T-helper 2 cell treated with Interferon-gamma antibody and Interleukin-4, amounts not matched to agents 5 μg/mL and 100 μg/mL, for 36 hours (primary cell): ENCODE data around the gene GAGE12D.
A peak's percentile ranks its signal among the peaks of the same experiment; 100 is the strongest.
"Not testable (repeated sequence)": the region's sequence is repeated elsewhere in the genome, so short reads cannot be mapped to it uniquely, and the experiment has no call there.

Experiments used
- DNase-seq: peaks from one replicate; pipeline ENCODE4 v3.0.0; 2021; ENCODE audit warnings: low spot score
- H3K27ac Mint-ChIP-seq: one replicate; pipeline ENCODE4 v1.8.0; 2021; ENCODE audit warnings: mild to moderate bottlenecking, mixed read lengths
- H3K27me3 Mint-ChIP-seq: one replicate; pipeline ENCODE4 v1.8.0; 2021; ENCODE audit warnings: low read depth, mixed read lengths
- H3K36me3 Mint-ChIP-seq: one replicate; pipeline ENCODE4 v1.8.0; 2021; ENCODE audit warnings: low read depth, mixed read lengths
- H3K4me1 Mint-ChIP-seq: one replicate; pipeline ENCODE4 v1.8.0; 2021; ENCODE audit warnings: low read depth, mixed read lengths
- H3K4me3 Mint-ChIP-seq: one replicate; pipeline ENCODE4 v1.8.0; 2022; ENCODE audit warnings: mild to moderate bottlenecking, moderate library complexity, mixed read lengths
- H3K9me3 Mint-ChIP-seq: one replicate; pipeline ENCODE4 v1.8.0; 2021; ENCODE audit warnings: mixed read lengths

The GAGE12D gene, protein sequence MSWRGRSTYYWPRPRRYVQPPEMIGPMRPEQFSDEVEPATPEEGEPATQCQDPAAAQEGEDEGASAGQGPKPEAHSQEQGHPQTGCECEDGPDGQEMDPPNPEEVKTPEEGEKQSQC

DNA sequence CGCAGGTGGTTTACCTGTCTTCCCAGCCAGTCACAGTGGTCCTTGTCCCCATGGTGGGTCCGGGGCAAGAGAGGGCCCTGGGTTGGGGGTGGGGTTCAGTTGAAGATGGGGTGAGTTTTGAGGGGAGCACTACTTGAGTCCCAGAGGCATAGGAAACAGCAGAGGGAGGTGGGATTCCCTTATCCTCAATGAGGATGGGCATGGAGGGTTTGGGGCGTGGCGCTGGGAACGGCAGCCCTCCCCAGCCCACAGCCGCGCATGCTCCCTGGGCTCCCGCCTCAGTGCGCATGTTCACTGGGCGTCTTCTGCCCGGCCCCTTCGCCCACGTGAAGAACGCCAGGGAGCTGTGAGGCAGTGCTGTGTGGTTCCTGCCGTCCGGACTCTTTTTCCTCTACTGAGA is at the start of gene GAGE12D:
TSS of gene GAGE12D (plus strand) at position 301 of the 400 bp plus-strand sequence. CDS start 1,155 bp downstream, outside the sequence.
- H3K36me3 Mint-ChIP-seq, H3K27ac Mint-ChIP-seq, H3K4me3 Mint-ChIP-seq, H3K27me3 Mint-ChIP-seq, DNase-seq, H3K9me3 Mint-ChIP-seq, H3K4me1 Mint-ChIP-seq: not testable (repeated sequence)

DNA sequence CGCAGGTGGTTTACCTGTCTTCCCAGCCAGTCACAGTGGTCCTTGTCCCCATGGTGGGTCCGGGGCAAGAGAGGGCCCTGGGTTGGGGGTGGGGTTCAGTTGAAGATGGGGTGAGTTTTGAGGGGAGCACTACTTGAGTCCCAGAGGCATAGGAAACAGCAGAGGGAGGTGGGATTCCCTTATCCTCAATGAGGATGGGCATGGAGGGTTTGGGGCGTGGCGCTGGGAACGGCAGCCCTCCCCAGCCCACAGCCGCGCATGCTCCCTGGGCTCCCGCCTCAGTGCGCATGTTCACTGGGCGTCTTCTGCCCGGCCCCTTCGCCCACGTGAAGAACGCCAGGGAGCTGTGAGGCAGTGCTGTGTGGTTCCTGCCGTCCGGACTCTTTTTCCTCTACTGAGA is 9.7 kb upstream of the GAGE12D start, which contains the start of gene GAGE12C:
TSS of gene GAGE12C (plus strand) at position 301 of the 400 bp plus-strand sequence. CDS start 1,155 bp downstream, outside the sequence.
- not testable (repeated sequence) for H3K27me3 Mint-ChIP-seq, H3K27ac Mint-ChIP-seq, H3K4me1 Mint-ChIP-seq, H3K4me3 Mint-ChIP-seq, DNase-seq, H3K9me3 Mint-ChIP-seq, H3K36me3 Mint-ChIP-seq

DNA sequence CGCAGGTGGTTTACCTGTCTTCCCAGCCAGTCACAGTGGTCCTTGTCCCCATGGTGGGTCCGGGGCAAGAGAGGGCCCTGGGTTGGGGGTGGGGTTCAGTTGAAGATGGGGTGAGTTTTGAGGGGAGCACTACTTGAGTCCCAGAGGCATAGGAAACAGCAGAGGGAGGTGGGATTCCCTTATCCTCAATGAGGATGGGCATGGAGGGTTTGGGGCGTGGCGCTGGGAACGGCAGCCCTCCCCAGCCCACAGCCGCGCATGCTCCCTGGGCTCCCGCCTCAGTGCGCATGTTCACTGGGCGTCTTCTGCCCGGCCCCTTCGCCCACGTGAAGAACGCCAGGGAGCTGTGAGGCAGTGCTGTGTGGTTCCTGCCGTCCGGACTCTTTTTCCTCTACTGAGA is 9.5 kb downstream of the GAGE12D start, which contains the start of gene GAGE12E:
TSS of gene GAGE12E (plus strand) at position 301 of the 400 bp plus-strand sequence. CDS start 1,155 bp downstream, outside the sequence.
- DNase-seq, H3K4me3 Mint-ChIP-seq: not testable (repeated sequence)

DNA sequence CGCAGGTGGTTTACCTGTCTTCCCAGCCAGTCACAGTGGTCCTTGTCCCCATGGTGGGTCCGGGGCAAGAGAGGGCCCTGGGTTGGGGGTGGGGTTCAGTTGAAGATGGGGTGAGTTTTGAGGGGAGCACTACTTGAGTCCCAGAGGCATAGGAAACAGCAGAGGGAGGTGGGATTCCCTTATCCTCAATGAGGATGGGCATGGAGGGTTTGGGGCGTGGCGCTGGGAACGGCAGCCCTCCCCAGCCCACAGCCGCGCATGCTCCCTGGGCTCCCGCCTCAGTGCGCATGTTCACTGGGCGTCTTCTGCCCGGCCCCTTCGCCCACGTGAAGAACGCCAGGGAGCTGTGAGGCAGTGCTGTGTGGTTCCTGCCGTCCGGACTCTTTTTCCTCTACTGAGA is 19.0 kb downstream of the GAGE12D start, which contains the start of gene GAGE12F:
TSS of gene GAGE12F (plus strand) at position 301 of the 400 bp plus-strand sequence. CDS start 1,155 bp downstream, outside the sequence.
- not testable (repeated sequence) for H3K27me3 Mint-ChIP-seq, H3K36me3 Mint-ChIP-seq, H3K27ac Mint-ChIP-seq, H3K4me3 Mint-ChIP-seq, H3K4me1 Mint-ChIP-seq, DNase-seq, H3K9me3 Mint-ChIP-seq

More for the DNA sequence above, 9.5 kb downstream of the GAGE12D start, which contains the start of gene GAGE12E:
- H3K27me3 Mint-ChIP-seq, H3K4me1 Mint-ChIP-seq, H3K27ac Mint-ChIP-seq, H3K36me3 Mint-ChIP-seq, H3K9me3 Mint-ChIP-seq: not testable (repeated sequence)

DNA sequence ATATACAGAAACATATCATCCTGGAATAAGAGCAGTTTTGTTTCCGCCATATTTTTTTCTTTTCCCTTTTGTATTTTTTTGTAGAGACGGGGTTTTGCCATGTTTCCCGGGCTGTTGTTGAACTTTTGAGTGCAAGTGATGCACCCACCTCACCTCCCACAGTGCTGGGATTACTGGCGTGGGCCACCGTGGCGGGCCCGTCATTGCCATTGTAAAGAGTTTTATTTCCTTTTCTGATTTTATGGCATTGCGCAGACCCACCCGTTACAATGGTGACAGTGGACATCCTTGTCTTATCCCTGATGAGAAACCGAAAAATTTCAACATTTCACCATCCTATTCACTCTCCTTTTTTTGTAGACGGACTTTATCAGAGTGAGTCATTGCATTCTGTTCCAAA is 27.2 kb downstream of the GAGE12D start:
- H3K4me3 Mint-ChIP-seq, H3K36me3 Mint-ChIP-seq, H3K27me3 Mint-ChIP-seq, DNase-seq, H3K27ac Mint-ChIP-seq, H3K9me3 Mint-ChIP-seq, H3K4me1 Mint-ChIP-seq: not testable (repeated sequence)

DNA sequence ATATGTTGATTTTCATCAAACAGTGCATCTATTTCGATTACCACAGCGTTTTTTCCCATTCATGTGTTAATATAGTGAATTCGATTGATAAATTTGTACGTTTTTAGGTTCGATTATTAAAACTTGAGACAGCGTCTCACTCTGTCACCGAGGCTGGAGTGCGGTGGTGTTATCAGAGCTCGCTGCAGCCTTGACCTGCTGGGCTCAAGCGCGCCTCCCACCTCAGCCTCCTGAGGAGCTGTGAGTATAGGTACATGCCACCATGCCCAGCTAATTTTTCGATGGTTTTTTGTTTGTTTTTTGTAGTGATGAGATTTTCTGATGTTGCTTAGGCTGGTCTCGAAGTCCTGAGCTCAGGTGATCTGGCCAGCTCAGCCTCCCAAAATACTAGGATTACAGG is 27.6 kb downstream of the GAGE12D start:
- H3K27me3 Mint-ChIP-seq, H3K9me3 Mint-ChIP-seq, H3K4me1 Mint-ChIP-seq, H3K4me3 Mint-ChIP-seq, DNase-seq, H3K36me3 Mint-ChIP-seq, H3K27ac Mint-ChIP-seq: not testable (repeated sequence)

DNA sequence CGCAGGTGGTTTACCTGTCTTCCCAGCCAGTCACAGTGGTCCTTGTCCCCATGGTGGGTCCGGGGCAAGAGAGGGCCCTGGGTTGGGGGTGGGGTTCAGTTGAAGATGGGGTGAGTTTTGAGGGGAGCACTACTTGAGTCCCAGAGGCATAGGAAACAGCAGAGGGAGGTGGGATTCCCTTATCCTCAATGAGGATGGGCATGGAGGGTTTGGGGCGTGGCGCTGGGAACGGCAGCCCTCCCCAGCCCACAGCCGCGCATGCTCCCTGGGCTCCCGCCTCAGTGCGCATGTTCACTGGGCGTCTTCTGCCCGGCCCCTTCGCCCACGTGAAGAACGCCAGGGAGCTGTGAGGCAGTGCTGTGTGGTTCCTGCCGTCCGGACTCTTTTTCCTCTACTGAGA is 28.6 kb downstream of the GAGE12D start, which contains the start of gene GAGE12G:
TSS of gene GAGE12G (plus strand) at position 301 of the 400 bp plus-strand sequence. CDS start 1,155 bp downstream, outside the sequence.
- not testable (repeated sequence) for DNase-seq, H3K9me3 Mint-ChIP-seq, H3K27me3 Mint-ChIP-seq, H3K36me3 Mint-ChIP-seq, H3K4me3 Mint-ChIP-seq, H3K4me1 Mint-ChIP-seq, H3K27ac Mint-ChIP-seq

DNA sequence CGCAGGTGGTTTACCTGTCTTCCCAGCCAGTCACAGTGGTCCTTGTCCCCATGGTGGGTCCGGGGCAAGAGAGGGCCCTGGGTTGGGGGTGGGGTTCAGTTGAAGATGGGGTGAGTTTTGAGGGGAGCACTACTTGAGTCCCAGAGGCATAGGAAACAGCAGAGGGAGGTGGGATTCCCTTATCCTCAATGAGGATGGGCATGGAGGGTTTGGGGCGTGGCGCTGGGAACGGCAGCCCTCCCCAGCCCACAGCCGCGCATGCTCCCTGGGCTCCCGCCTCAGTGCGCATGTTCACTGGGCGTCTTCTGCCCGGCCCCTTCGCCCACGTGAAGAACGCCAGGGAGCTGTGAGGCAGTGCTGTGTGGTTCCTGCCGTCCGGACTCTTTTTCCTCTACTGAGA is 38.1 kb downstream of the GAGE12D start, which contains the start of gene GAGE12H:
TSS of gene GAGE12H (plus strand) at position 301 of the 400 bp plus-strand sequence. CDS start 1,155 bp downstream, outside the sequence.
- not testable (repeated sequence) for H3K36me3 Mint-ChIP-seq, H3K27ac Mint-ChIP-seq, H3K4me1 Mint-ChIP-seq, DNase-seq, H3K9me3 Mint-ChIP-seq, H3K4me3 Mint-ChIP-seq, H3K27me3 Mint-ChIP-seq

DNA sequence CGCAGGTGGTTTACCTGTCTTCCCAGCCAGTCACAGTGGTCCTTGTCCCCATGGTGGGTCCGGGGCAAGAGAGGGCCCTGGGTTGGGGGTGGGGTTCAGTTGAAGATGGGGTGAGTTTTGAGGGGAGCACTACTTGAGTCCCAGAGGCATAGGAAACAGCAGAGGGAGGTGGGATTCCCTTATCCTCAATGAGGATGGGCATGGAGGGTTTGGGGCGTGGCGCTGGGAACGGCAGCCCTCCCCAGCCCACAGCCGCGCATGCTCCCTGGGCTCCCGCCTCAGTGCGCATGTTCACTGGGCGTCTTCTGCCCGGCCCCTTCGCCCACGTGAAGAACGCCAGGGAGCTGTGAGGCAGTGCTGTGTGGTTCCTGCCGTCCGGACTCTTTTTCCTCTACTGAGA is 47.7 kb downstream of the GAGE12D start, which contains the start of gene GAGE2A:
TSS of gene GAGE2A (plus strand) at position 301 of the 400 bp plus-strand sequence. CDS start 1,155 bp downstream, outside the sequence.
- not testable (repeated sequence) for DNase-seq, H3K4me1 Mint-ChIP-seq, H3K27ac Mint-ChIP-seq, H3K9me3 Mint-ChIP-seq, H3K27me3 Mint-ChIP-seq, H3K36me3 Mint-ChIP-seq, H3K4me3 Mint-ChIP-seq

DNA sequence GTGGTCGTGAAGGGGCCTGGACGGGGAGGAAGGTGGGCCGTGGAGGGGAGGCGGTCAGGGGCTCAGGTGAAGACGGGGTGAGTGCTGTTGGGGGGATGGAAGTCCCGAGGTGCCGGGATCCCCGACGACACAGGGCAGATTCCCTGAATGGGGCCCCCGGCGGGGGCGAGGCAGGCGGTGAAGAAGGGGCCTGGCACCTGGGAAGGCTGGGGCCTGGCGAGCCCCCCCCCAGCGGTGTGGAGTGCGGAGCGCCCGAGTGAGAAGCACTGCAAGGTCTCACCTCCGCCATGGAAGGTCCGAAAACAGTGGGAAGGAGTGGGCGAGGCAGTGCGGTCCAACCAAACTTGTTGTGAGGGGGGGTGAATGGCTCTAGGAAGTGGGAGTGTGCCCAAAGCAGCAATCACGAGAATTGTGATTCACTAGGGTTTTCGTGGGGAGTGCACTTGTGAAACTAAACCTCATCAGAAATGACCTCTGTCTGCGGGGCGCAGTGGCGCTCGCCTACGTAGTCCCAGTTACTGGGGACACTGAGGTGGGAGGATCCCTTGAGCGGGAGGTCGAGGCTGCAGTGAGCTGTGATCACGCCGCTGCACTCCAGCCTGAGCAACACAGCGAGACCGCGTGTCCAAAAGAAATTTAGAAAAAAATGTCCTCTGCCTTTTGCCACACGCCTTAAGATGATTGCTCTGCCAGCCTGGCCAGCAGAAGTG is 48.4 kb downstream of the GAGE12D start:
- H3K4me3 Mint-ChIP-seq, H3K4me1 Mint-ChIP-seq, H3K27me3 Mint-ChIP-seq, DNase-seq, H3K36me3 Mint-ChIP-seq, H3K9me3 Mint-ChIP-seq, H3K27ac Mint-ChIP-seq: not testable (repeated sequence)

DNA sequence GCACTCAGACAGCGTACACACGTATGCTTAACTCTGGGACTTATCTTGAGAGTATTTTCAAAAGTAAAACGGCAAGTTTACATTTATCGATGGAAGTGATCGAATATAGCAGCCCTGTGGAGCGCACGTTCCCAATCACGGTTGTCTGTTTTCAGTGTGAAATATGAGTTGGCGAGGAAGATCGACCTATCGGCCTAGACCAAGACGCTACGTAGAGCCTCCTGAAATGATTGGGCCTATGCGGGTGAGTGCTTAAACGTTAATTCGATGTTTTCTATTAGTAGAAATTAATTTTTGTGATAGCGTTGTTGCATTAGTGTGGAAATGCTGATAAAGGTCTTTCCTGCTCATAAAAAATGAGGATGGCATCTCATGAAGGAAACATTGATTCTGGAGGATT is 49.0 kb downstream of the GAGE12D start:
- not testable (repeated sequence) for H3K4me3 Mint-ChIP-seq, H3K27ac Mint-ChIP-seq, H3K27me3 Mint-ChIP-seq, H3K4me1 Mint-ChIP-seq, H3K36me3 Mint-ChIP-seq, H3K9me3 Mint-ChIP-seq
- DNase-seq, result peak; percentile 3
